ENCODE measurements around the gene C10orf105. TPM values are rescaled to one million over a fixed set of nuclear protein-coding genes. Genes with fewer than 3 reads are reported as not detected.

C10orf105 gene
- total and polyA plus RNA-seq, 2 of the 13 experiments (the other 11 are each of a cell fraction or from before 2014, with no cell fraction given): not detected

DNA sequence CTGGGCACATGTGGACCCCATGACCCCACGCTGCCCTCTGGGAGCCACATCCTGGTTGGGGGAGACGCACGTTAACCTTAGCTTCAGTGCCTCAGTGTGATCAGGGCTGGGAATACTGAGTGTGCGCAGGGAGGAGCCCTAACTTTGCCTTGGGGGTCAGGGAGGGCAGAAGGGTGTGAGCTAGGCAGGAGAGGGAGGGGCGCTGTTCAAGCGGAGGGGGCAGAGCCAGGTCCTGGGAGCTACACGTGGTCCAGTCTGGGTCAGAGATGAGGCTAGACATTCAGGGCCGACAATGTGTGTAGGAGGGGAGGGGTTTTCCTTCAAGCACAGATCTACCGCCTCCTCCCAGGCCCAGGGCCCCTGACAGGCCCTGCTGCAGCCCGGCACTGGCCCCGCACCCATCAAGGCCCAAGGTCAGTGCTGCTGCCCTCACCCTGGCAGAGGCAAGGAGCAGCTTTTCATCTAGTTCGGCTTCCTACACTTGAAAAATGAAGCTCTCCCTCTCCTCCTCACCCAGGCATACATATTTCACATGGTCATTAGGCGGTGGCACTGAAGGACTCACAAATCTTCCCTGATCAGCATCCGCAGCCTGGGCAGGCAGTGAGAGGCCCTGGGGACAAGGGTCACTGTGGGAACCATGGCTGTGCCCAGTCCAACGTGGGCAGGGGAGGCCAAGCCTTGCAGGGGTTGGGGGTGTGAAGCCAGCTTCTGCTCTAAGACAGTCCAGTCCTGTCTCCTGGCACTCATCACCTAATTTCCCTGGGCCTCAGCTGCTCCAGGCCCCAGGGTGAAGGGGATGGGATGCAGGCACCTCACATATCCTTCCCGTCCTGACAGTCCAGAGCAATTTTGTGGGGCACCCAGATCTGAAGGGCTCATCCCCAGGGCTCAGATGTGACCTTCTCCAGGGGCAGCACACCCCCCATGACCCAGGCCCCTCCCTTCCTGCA is 47.3 kb downstream of the C10orf105 start:
- Histone ChIP-seq H3K9ac (ENCODE audit: insufficient read depth, low read depth, low read length) (no peak overlapping the region), H3K4me2 (ENCODE audit: low read depth, low read length) (no peak overlapping the region), H3K4me3 (replicated peaks in 1 of 3; ENCODE audit: insufficient read depth in 1 of 3, low read depth in 2 of 3, low read length in 3 of 3) (no peak overlapping the region), H2AFZ (ENCODE audit: low read length) (no peak overlapping the region), H4K20me1 (ENCODE audit: insufficient read depth, low read length) (no peaks in the 10 kb centered on the region), H3K4me1 (ENCODE audit: insufficient read depth, low read length) (no peaks in the 10 kb centered on the region), H3K36me3 (replicated peaks in 1 of 2; ENCODE audit: control insufficient read depth in 1 of 2, insufficient read depth in 2 of 2, low read length in 2 of 2) (no peaks in the 10 kb centered on the region), H3K27ac (ENCODE audit: extremely low read length, insufficient read depth, low read length) (no peak overlapping the region), H3K79me2 (ENCODE audit: insufficient read depth, low read length) (no peaks in the 10 kb centered on the region), H3K27me3 (ENCODE audit: control insufficient read depth in 1 of 2, insufficient read depth in 2 of 2, low read length in 2 of 2) (peaks cover 4 to 11% of the 10 kb centered on the region in 2 experiments; a peak in 2 of 5 replicates), H3K9me3 (ENCODE audit: low read length) (no peaks in the 10 kb centered on the region)
- no TSS peak for BruUV-seq (replicated peaks)
- FAIRE-seq: no peak
- POLR2A ChIA-PET: no interaction called here
- DNase-seq (ENCODE audit: low spot score): no peak
- CTCF ChIA-PET (ENCODE audit: low intra/inter-chr PET ratio, low total read pairs): no interaction called here
- WGBS (ENCODE audit: low lambda C conversion rate): 31% methylated on average over 7 of the region's 16 CpGs
- in situ Hi-C loops (cut with HindIII; ENCODE audit: extremely low pct_ligation_motif_present, low pct_unique_long_range_greater_than_20kb) (no loop called here), intact Hi-C loops (cut with micrococcal nuclease; ENCODE audit: unreplicated experiment) (no loop called here)
- TF ChIP-seq PCBP1 (IDR thresholded peaks at IDR 0.05; ENCODE audit: borderline replicate concordance, low read depth, low read length) (no peak), KLF11 (CRISPR knock-in tag; IDR thresholded peaks at IDR 0.05) (no peak), ZC3H4 (CRISPR knock-in tag; IDR thresholded peaks at IDR 0.05; ENCODE audit: borderline replicate concordance) (no peak), ZKSCAN8 (CRISPR knock-in tag; IDR thresholded peaks at IDR 0.05; ENCODE audit: borderline replicate concordance) (no peak), PAX8 (CRISPR knock-in tag; IDR thresholded peaks at IDR 0.05; ENCODE audit: borderline replicate concordance) (no peak), ZNF460 (CRISPR knock-in tag; IDR thresholded peaks at IDR 0.05; ENCODE audit: borderline replicate concordance) (no peak), RXRB (CRISPR knock-in tag; IDR thresholded peaks at IDR 0.05; ENCODE audit: borderline replicate concordance) (no peak), HNRNPLL (IDR thresholded peaks at IDR 0.05; ENCODE audit: low read depth, low read length, poor library complexity, severe bottlenecking) (no peak), STAT5B (CRISPR knock-in tag; IDR thresholded peaks at IDR 0.05) (no peak), MEF2D (CRISPR knock-in tag; IDR thresholded peaks at IDR 0.05) (no peak), PHF21A (CRISPR knock-in tag; IDR thresholded peaks at IDR 0.05) (no peak), TBX3 (IDR thresholded peaks at IDR 0.05; ENCODE audit: borderline replicate concordance) (no peak), SMC3 (IDR thresholded peaks at IDR 0.05; ENCODE audit: low read length) (no peak), SATB2 (CRISPR knock-in tag; IDR thresholded peaks at IDR 0.05) (no peak), SP4 (CRISPR knock-in tag; IDR thresholded peaks at IDR 0.05) (no peak), ZNF564 (CRISPR knock-in tag; IDR thresholded peaks at IDR 0.05) (no peak), ZFP36L1 (CRISPR knock-in tag; IDR thresholded peaks at IDR 0.05) (no peak)
- TF ChIP-seq, protein P1, sequence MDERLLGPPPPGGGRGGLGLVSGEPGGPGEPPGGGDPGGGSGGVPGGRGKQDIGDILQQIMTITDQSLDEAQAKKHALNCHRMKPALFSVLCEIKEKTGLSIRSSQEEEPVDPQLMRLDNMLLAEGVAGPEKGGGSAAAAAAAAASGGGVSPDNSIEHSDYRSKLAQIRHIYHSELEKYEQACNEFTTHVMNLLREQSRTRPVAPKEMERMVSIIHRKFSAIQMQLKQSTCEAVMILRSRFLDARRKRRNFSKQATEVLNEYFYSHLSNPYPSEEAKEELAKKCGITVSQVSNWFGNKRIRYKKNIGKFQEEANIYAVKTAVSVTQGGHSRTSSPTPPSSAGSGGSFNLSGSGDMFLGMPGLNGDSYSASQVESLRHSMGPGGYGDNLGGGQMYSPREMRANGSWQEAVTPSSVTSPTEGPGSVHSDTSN (CRISPR knock-in tag; IDR thresholded peaks at IDR 0.05): no peak
- no peak; the same call in 2 of the 3 replicates for ATAC-seq
